HEK293 (cell line): Measurements from ENCODE around the gene CLEC4G.

ENCODE experiments used
- CTCF ChIA-PET: fragments of 350-600 bp; formaldehyde crosslinking; extraction: SDS; loops from one replicate; lab custom pipeline; 2021; ENCODE audit warnings: antibody characterized with exemption; lab: Yijun Ruan, JAX
- POLR2A ChIA-PET: fragments of 300-600 bp; formaldehyde crosslinking; extraction: SDS; loops from one replicate; lab custom pipeline; 2020; ENCODE audit warnings: antibody characterized with exemption, inconsistent platforms; lab: Yijun Ruan, JAX
- H3K27ac ChIP-seq: fragments of 200-500 bp; sonication (Bioruptor generic); 2 replicates; pipeline ENCODE4 v1.5.1; 2014; ENCODE audit warnings: low read depth, low read length, control low read depth, inconsistent platforms; ENCODE audit errors: extremely low read depth
- H3K36me3 ChIP-seq, 2 experiments: fragments of 200-500 bp in 1 of 2; sonication (Bioruptor generic) in 1 of 2; 1 replicate in 1 of 2; 2 replicates in 1 of 2; pipeline ENCODE4 v1.5.1; 2014 to 2017; ENCODE audit warnings: inconsistent platforms in 2 of 2, low read length in 2 of 2; ENCODE audit not compliant: control insufficient read depth in 2 of 2, insufficient read depth in 1 of 2
- H3K4me1 ChIP-seq: fragments of 200-500 bp; sonication (Bioruptor generic); 2 replicates; pipeline ENCODE4 v1.5.1; 2014; ENCODE audit warnings: mild to moderate bottlenecking, low read length, inconsistent platforms; ENCODE audit not compliant: control insufficient read depth, insufficient read depth
- H3K4me3 ChIP-seq: 2 replicates; pipeline ENCODE4 v1.5.1; 2011; ENCODE audit warnings: low read depth, mild to moderate bottlenecking, control low read depth, low read length, moderate library complexity
- H3K9me3 ChIP-seq: fragments of 200-500 bp; sonication (Bioruptor generic); 2 replicates; pipeline ENCODE4 v1.5.1; 2014; ENCODE audit warnings: low read depth, low read length, inconsistent platforms; ENCODE audit not compliant: control insufficient read depth, insufficient read depth
- GLIS1 ChIP-seq: fragments of 450-650 bp; formaldehyde crosslinking; IDR thresholded peaks from 2 replicates; pipeline ENCODE4 v1.5.1; 2016; ENCODE audit warnings: missing biosample characterization, missing genetic modification characterization
- IKZF3 ChIP-seq: fragments of 450-650 bp; IDR thresholded peaks from 2 replicates; pipeline ENCODE4 v1.5.0; 2018; ENCODE audit warnings: missing biosample characterization, mild to moderate bottlenecking, missing genetic modification characterization, moderate library complexity
- MYNN ChIP-seq: fragments of 450-650 bp; formaldehyde crosslinking; IDR thresholded peaks from 2 replicates; pipeline ENCODE4 v1.5.1; 2016; ENCODE audit warnings: missing biosample characterization, missing genetic modification characterization, borderline replicate concordance
- PBX3 ChIP-seq: sonication (generic); formaldehyde crosslinking; IDR thresholded peaks from 2 replicates; pipeline ENCODE4 v1.8.1; 2022; ENCODE audit warnings: mild to moderate bottlenecking, moderate library complexity, missing genetic modification reagents
- SCRT1 ChIP-seq: fragments of 450-650 bp; formaldehyde crosslinking; IDR thresholded peaks from 2 replicates; pipeline ENCODE4 v1.5.1; 2016; ENCODE audit warnings: missing biosample characterization, missing genetic modification characterization, borderline replicate concordance
- SCRT2 ChIP-seq: fragments of 450-650 bp; formaldehyde crosslinking; IDR thresholded peaks from 2 replicates; pipeline ENCODE4 v1.5.1; 2016; ENCODE audit warnings: missing biosample characterization, missing genetic modification characterization
- SP7 ChIP-seq: fragments of 450-650 bp; formaldehyde crosslinking; IDR thresholded peaks from 2 replicates; pipeline ENCODE4 v1.5.1; 2016; ENCODE audit warnings: missing biosample characterization, missing genetic modification characterization
- ZBTB10 ChIP-seq: fragments of 450-650 bp; formaldehyde crosslinking; IDR thresholded peaks from 2 replicates; pipeline ENCODE4 v1.5.1; 2016; ENCODE audit warnings: missing biosample characterization, missing genetic modification characterization
- ZBTB20 ChIP-seq: fragments of 450-650 bp; formaldehyde crosslinking; IDR thresholded peaks from 2 replicates; pipeline ENCODE4 v1.5.1; 2016; ENCODE audit warnings: missing biosample characterization, missing genetic modification characterization
- ZBTB44 ChIP-seq: fragments of 450-650 bp; IDR thresholded peaks from 2 replicates; pipeline ENCODE4 v1.5.1; 2018; ENCODE audit warnings: missing biosample characterization, mild to moderate bottlenecking, missing genetic modification characterization
- ZBTB7A ChIP-seq: fragments of 450-650 bp; formaldehyde crosslinking; IDR thresholded peaks from 2 replicates; pipeline ENCODE4 v1.5.1; 2016; ENCODE audit warnings: low read depth, missing biosample characterization, missing genetic modification characterization
- ZEB2 ChIP-seq: fragments of 450-650 bp; formaldehyde crosslinking; IDR thresholded peaks from 2 replicates; pipeline ENCODE4 v1.5.1; 2016; ENCODE audit warnings: missing biosample characterization, missing genetic modification characterization
- ZNF18 ChIP-seq: fragments of 450-650 bp; formaldehyde crosslinking; IDR thresholded peaks from 2 replicates; pipeline ENCODE4 v1.5.1; 2016; ENCODE audit warnings: missing biosample characterization, missing genetic modification characterization
- ZNF19 ChIP-seq: fragments of 450-650 bp; formaldehyde crosslinking; IDR thresholded peaks from 2 replicates; pipeline ENCODE4; 2016; ENCODE audit warnings: missing biosample characterization, missing genetic modification characterization, low read depth
- ZNF324 ChIP-seq: fragments of 450-650 bp; formaldehyde crosslinking; IDR thresholded peaks from 2 replicates; pipeline ENCODE4 v1.5.1; 2016; ENCODE audit warnings: missing biosample characterization, missing genetic modification characterization
- ZNF341 ChIP-seq: fragments of 450-650 bp; formaldehyde crosslinking; IDR thresholded peaks from 2 replicates; pipeline ENCODE4; 2016; ENCODE audit warnings: low read depth, missing biosample characterization, missing genetic modification characterization
- ZNF350 ChIP-seq: fragments of 450-650 bp; formaldehyde crosslinking; IDR thresholded peaks from 2 replicates; pipeline ENCODE4 v1.5.0; 2017; ENCODE audit warnings: missing biosample characterization, mild to moderate bottlenecking, missing genetic modification characterization
- ZNF37A ChIP-seq: fragments of 450-650 bp; IDR thresholded peaks from 2 replicates; pipeline ENCODE4 v1.5.1; 2018; ENCODE audit warnings: missing biosample characterization, missing genetic modification characterization
- ZNF398 ChIP-seq: fragments of 450-650 bp; formaldehyde crosslinking; IDR thresholded peaks from 2 replicates; pipeline ENCODE4 v1.5.1; 2017; ENCODE audit warnings: missing biosample characterization, missing genetic modification characterization
- ZNF488 ChIP-seq: fragments of 450-650 bp; formaldehyde crosslinking; IDR thresholded peaks from 2 replicates; pipeline ENCODE4 v1.5.1; 2016; ENCODE audit warnings: missing biosample characterization, missing genetic modification characterization
- ZNF596 ChIP-seq: fragments of 450-650 bp; IDR thresholded peaks from 2 replicates; pipeline ENCODE4 v1.5.0; 2018; ENCODE audit warnings: missing biosample characterization, mild to moderate bottlenecking, missing genetic modification characterization, moderate library complexity
- ZNF785 ChIP-seq: fragments of 450-650 bp; formaldehyde crosslinking; IDR thresholded peaks from 2 replicates; pipeline ENCODE4 v1.5.1; 2016; ENCODE audit warnings: missing biosample characterization, missing genetic modification characterization

Gene CLEC4G

GRCh38 chr19:7680606-7681339 lies 51.1 kb downstream of the CLEC4G start, which contains the start of gene TRAPPC5 (continued):
- TF ChIP-seq ZBTB44 (tag by site-specific recombination): 0 out of 2 replicates have a peak, but pooled peaks have one; percentile 5
- peak; percentile 9; the same call in 1 of the 2 replicates for TF ChIP-seq GLIS1 (tag by site-specific recombination)
- peak; percentile 35; the same call in 1 of the 2 replicates for TF ChIP-seq ZBTB10 (tag by site-specific recombination)
- TF ChIP-seq ZNF596 (tag by site-specific recombination): peak; percentile 62; the same call in 1 of the 2 replicates
- TF ChIP-seq PBX3 (CRISPR knock-in tag): 0 out of 2 replicates have a peak, but pooled peaks have one; percentile 76
- 0 out of 2 replicates have a peak, but pooled peaks have one; percentile 40 for TF ChIP-seq ZNF324 (tag by site-specific recombination)
- peak; percentile 83; the same call in 1 of the 2 replicates for TF ChIP-seq ZBTB7A (tag by site-specific recombination)
- TF ChIP-seq ZNF37A (tag by site-specific recombination): no peak
- TF ChIP-seq SP7 (tag by site-specific recombination): no peak
- TF ChIP-seq ZBTB20 (tag by site-specific recombination): peak; percentile 43; the same call in 1 of the 2 replicates
- no peak for TF ChIP-seq MYNN
- TF ChIP-seq ZNF341 (tag by site-specific recombination): peak; percentile 76
- TF ChIP-seq ZNF785 (tag by site-specific recombination): peak; percentile 53; the same call in 1 of the 2 replicates

- H3K4me3 ChIP-seq: peak overlapping the region; percentile 91
- H3K4me1 ChIP-seq: no peaks in the 10 kb centered on the region
- TF ChIP-seq IKZF3 (tag by site-specific recombination) (no peak; the same call in 1 of the 2 replicates), ZNF19 (tag by site-specific recombination) (no peak), ZEB2 (tag by site-specific recombination) (peak; percentile 71), SCRT1 (tag by site-specific recombination) (peak; percentile 92; the same call in 1 of the 2 replicates), ZNF488 (no peak), ZNF398 (no peak), ZNF350 (no peak), ZNF18 (tag by site-specific recombination) (peak; percentile 62), SCRT2 (tag by site-specific recombination) (no peak; the same call in none of the 2 replicates)
These were observed 51.9 kb downstream of the CLEC4G start for GRCh38 chr19:7679771-7680605.

More at GRCh38 chr19:7679771-7680605, 51.9 kb downstream of the CLEC4G start:
- peaks cover 3 to 18% of the 10 kb centered on the region in 2 experiments; a peak in 2 of 3 replicates for H3K36me3 ChIP-seq
- ChIA-PET CTCF (interaction anchor here (0.7 to 2.0 kb wide), 21 partner anchors 9 to 325 kb away, joined by 3 to 23 read pairs (median 6); partner anchors contain the start of gene RETN), POLR2A (interaction anchor here (0.9 to 1.2 kb wide), 5 partner anchors 8 to 313 kb away, joined by 3 to 10 read pairs (median 3); partner anchors contain the start of gene RETN)
- H3K27ac ChIP-seq: no peak overlapping the region
- H3K9me3 ChIP-seq: no peaks in the 10 kb centered on the region
